Keratinocyte (primary cell): Measurements from ENCODE around the gene XPO1. TPM values are rescaled to one million over a fixed set of nuclear protein-coding genes. Genes with fewer than 3 reads are reported as not detected.
"Not testable (repeated sequence)": the region's sequence is repeated elsewhere in the genome, so short reads cannot be mapped to it uniquely, and the experiment has no call there.

Experiments
- DNase-seq: peaks from one replicate; pipeline ENCODE4 v3.0.0-alpha.2; 2011; ENCODE audit warnings: low read depth, missing footprints, low spot score
- FAIRE-seq: peaks from 2 replicates; lab custom pipeline; 2011; peaks lifted over from hg19 to GRCh38; lab: Jason Lieb, UNC
- H2AFZ ChIP-seq: 2 replicates; pipeline ENCODE4 v1.6.0; 2012; ENCODE audit warnings: low read length, control low read depth, inconsistent platforms; ENCODE audit not compliant: control insufficient read depth
- H3K27ac ChIP-seq: 2 replicates; pipeline ENCODE4 v1.5.1; 2011; ENCODE audit warnings: low read length; ENCODE audit not compliant: control insufficient read depth, insufficient read depth
- H3K27me3 ChIP-seq: 3 replicates; pipeline ENCODE4 v1.6.0; 2011; ENCODE audit warnings: low read length; ENCODE audit not compliant: control insufficient read depth, insufficient read depth; ENCODE audit errors: extremely low read depth
- H3K36me3 ChIP-seq, 2 experiments: 2 replicates in 1 of 2; 3 replicates in 1 of 2; pipeline ENCODE4 v1.5.1; 2011; ENCODE audit warnings: low read length in 2 of 2, mild to moderate bottlenecking in 1 of 2; ENCODE audit not compliant: control insufficient read depth in 2 of 2, insufficient read depth in 2 of 2; ENCODE audit errors: extremely low read depth in 1 of 2
- H3K4me1 ChIP-seq: 3 replicates; pipeline ENCODE4 v1.5.1; 2011; ENCODE audit warnings: low read length; ENCODE audit not compliant: control insufficient read depth, insufficient read depth; ENCODE audit errors: extremely low read depth
- H3K4me2 ChIP-seq: 3 replicates; pipeline ENCODE4 v1.6.0; 2011; ENCODE audit warnings: low read depth, low read length; ENCODE audit not compliant: control insufficient read depth, insufficient read depth; ENCODE audit errors: extremely low read depth
- H3K4me3 ChIP-seq, 3 experiments: fragments of 200-600 bp in 1 of 3; sonication (generic) in 1 of 3; 2 replicates in 2 of 3; 3 replicates in 1 of 3; pipeline ENCODE4 v1.5.1; 2011 to 2016; ENCODE audit warnings: low read length in 3 of 3, mild to moderate bottlenecking in 3 of 3, control low read depth in 2 of 3, inconsistent platforms in 1 of 3, low read depth in 1 of 3, mixed read lengths in 1 of 3, mixed run types in 1 of 3, moderate library complexity in 1 of 3; ENCODE audit not compliant: control insufficient read depth in 2 of 3, insufficient read depth in 2 of 3; ENCODE audit errors: extremely low read depth in 1 of 3
- H3K79me2 ChIP-seq: 2 replicates; pipeline ENCODE4 v1.6.0; 2012; ENCODE audit warnings: low read length; ENCODE audit not compliant: control insufficient read depth, insufficient read depth
- H3K9ac ChIP-seq: 3 replicates; pipeline ENCODE4 v1.6.0; 2011; ENCODE audit warnings: low read length; ENCODE audit not compliant: control insufficient read depth, insufficient read depth; ENCODE audit errors: extremely low read depth
- H3K9me1 ChIP-seq: 3 replicates; pipeline ENCODE4 v1.6.0; 2011; ENCODE audit warnings: low read length; ENCODE audit not compliant: control insufficient read depth, insufficient read depth; ENCODE audit errors: extremely low read depth
- H3K9me3 ChIP-seq: 2 replicates; pipeline ENCODE4 v1.5.1; 2012; ENCODE audit warnings: low read depth, low read length; ENCODE audit not compliant: control insufficient read depth
- H4K20me1 ChIP-seq: 3 replicates; pipeline ENCODE4 v1.6.0; 2011; ENCODE audit warnings: low read length; ENCODE audit not compliant: control insufficient read depth, insufficient read depth; ENCODE audit errors: extremely low read depth
- CTCF ChIP-seq, 3 experiments: IDR thresholded peaks in 1 of 3; conservative IDR thresholded peaks in 1 of 3; optimal IDR thresholded peaks in 1 of 3; 2 replicates in 2 of 3; 3 replicates in 1 of 3; pipeline versions ENCODE3 to v1.5.1; 2011; ENCODE audit warnings: low read length in 3 of 3, mild to moderate bottlenecking in 3 of 3, moderate library complexity in 2 of 3, control low read depth in 1 of 3, inconsistent platforms in 1 of 3; ENCODE audit not compliant: insufficient read depth in 2 of 3; ENCODE audit errors: extremely low read depth in 1 of 3
- EZH2 ChIP-seq: IDR thresholded peaks from one replicate; pipeline ENCODE4 v1.6.1; 2012; ENCODE audit warnings: inconsistent platforms, mild to moderate bottlenecking, low read length, moderate library complexity
- dilution Hi-C: fragments of 300-500 bp; cut with MboI; formaldehyde crosslinking; loops from one replicate; pipeline ENCODE4 v1.7.0; 2020; ENCODE audit warnings: low sequenced_read_pairs; ENCODE audit not compliant: extremely low pct_ligation_motif_present
- polyA plus RNA-seq, 5 experiments: library from polyadenylated mRNA; depleted of rRNA in 3 of 5; stranded (reverse) in 3 of 5; stranded (forward) in 1 of 5; unstranded in 1 of 5; fragments of >200 nt; gene quantifications; 1 replicate in 1 of 5; 2 replicates in 3 of 5; 3 replicates in 1 of 5; pipeline versions ENCODE4 v1.2.1 to v1.2.3, GENCODE V29; 2011 to 2012; ENCODE audit warnings: missing spikeins in 2 of 5, low read depth in 1 of 5, low replicate concordance in 1 of 5

The XPO1 gene
- polyA plus RNA-seq, 1 donor (not counting 4 experiments of a cell fraction or from before 2014, with no cell fraction given) = 144 TPM

GRCh38 chr2:61485281-61485680, 52.9 kb downstream of the XPO1 start:
- no peak overlapping the region for H2AFZ ChIP-seq
- H3K9ac ChIP-seq = no peak overlapping the region
- TF ChIP-seq EZH2 (no peak), CTCF (optimal IDR thresholded peaks at IDR 0.05 in 1 of 3, IDR thresholded peaks at IDR 0.05 in 1 of 3, conservative IDR thresholded peaks at IDR 0.05 in 1 of 3; ENCODE audit: extremely low read depth in 1 of 3, insufficient read depth in 2 of 3, low read length in 3 of 3) (no peak)
- H3K9me3 ChIP-seq = no peaks in the 10 kb centered on the region
- H3K79me2 ChIP-seq = peaks cover 4% of the 10 kb centered on the region
- H3K27ac ChIP-seq = no peak overlapping the region
- H3K9me1 ChIP-seq = no peaks in the 10 kb centered on the region
- dilution Hi-C loops = no loop called here
- H3K4me3 ChIP-seq = no peak overlapping the region
- no peak for FAIRE-seq
- H4K20me1 ChIP-seq = no peaks in the 10 kb centered on the region
- no peak overlapping the region for H3K4me2 ChIP-seq
- DNase-seq = no peak
- H3K27me3 ChIP-seq = no peaks in the 10 kb centered on the region
- H3K4me1 ChIP-seq = no peaks in the 10 kb centered on the region
- peaks cover 24 to 43% of the 10 kb centered on the region in 2 experiments for H3K36me3 ChIP-seq

- H3K36me3 ChIP-seq = peaks cover 19 to 25% of the 10 kb centered on the region in 2 experiments
- H3K4me3 ChIP-seq = no peak overlapping the region
- dilution Hi-C loops = no loop called here
- H3K9me3 ChIP-seq = no peaks in the 10 kb centered on the region
- H3K9ac ChIP-seq = no peak overlapping the region
- no peaks in the 10 kb centered on the region for H4K20me1 ChIP-seq
- H3K27ac ChIP-seq = no peak overlapping the region
- H3K4me2 ChIP-seq = no peak overlapping the region
- no peak for FAIRE-seq
- DNase-seq = no peak
- no peaks in the 10 kb centered on the region for H3K4me1 ChIP-seq
- H3K79me2 ChIP-seq = no peaks in the 10 kb centered on the region
- TF ChIP-seq CTCF (optimal IDR thresholded peaks at IDR 0.05 in 1 of 3, IDR thresholded peaks at IDR 0.05 in 1 of 3, conservative IDR thresholded peaks at IDR 0.05 in 1 of 3; ENCODE audit: extremely low read depth in 1 of 3, insufficient read depth in 2 of 3, low read length in 3 of 3) (no peak), EZH2 (no peak)
- no peaks in the 10 kb centered on the region for H3K9me1 ChIP-seq
- no peak overlapping the region for H2AFZ ChIP-seq
- H3K27me3 ChIP-seq = no peaks in the 10 kb centered on the region
Measured at GRCh38 chr2:61478086-61478485, 60.1 kb downstream of the XPO1 start.

GRCh38 chr2:61476929-61477589, 61.1 kb downstream of the XPO1 start:
- H2AFZ ChIP-seq, H3K79me2 ChIP-seq, H3K27me3 ChIP-seq, H3K4me2 ChIP-seq, H3K4me3 ChIP-seq, DNase-seq, H3K9me3 ChIP-seq, H3K4me1 ChIP-seq, dilution Hi-C loops, H3K9me1 ChIP-seq, H3K9ac ChIP-seq, H3K27ac ChIP-seq, FAIRE-seq, H4K20me1 ChIP-seq: not testable (repeated sequence)
- peaks cover 12 to 16% of the 10 kb centered on the region in 2 experiments for H3K36me3 ChIP-seq
